ENCODE measurements around the gene FOXL2NB.

The FOXL2NB gene

DNA sequence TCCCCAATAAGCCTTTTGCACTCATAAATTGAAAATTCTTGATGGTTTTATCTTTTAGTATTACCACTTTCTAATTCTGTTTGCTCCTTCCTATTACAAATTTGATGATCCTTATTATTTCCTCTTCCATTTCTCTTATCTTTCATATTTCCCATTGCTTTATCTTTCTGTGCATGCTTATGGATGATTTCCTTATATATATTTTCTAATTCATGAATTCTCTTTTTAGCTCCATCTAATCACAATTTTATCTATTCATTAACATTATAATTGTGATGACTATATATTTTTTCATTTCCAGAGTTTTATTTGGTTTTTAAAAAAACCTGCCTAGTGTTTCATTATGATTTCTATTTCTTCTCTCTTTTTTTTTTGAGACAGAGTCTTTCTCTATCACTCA is 17.9 kb downstream of the FOXL2NB start:
- Histone ChIP-seq H3K4me3 (ENCODE audit: low read depth in 1 of 2, low read length in 2 of 2) (no peak overlapping the region), H3K9ac (ENCODE audit: low read depth, low read length) (no peak overlapping the region), H2AFZ (ENCODE audit: low read depth, low read length) (no peak overlapping the region), H3K27ac (ENCODE audit: low read length) (no peak overlapping the region), H3K79me2 (ENCODE audit: insufficient read depth, low read length) (no peaks in the 10 kb centered on the region), H3K4me2 (ENCODE audit: insufficient read depth, low read length) (no peak overlapping the region), H3K4me1 (ENCODE audit: insufficient read depth, low read length) (no peaks in the 10 kb centered on the region), H3K27me3 (ENCODE audit: insufficient read depth, low read length, poor library complexity) (no peaks in the 10 kb centered on the region), H3K36me3 (ENCODE audit: insufficient read depth, low read length) (no peaks in the 10 kb centered on the region), H3K9me3 (ENCODE audit: insufficient read depth, low read length, severe bottlenecking) (peaks cover 10% of the 10 kb centered on the region), H4K20me1 (ENCODE audit: insufficient read depth, low read length) (no peaks in the 10 kb centered on the region)
- ATAC-seq (ENCODE audit: insufficient read depth, low read depth), result no peak
- no peak for DNase-seq
- TF ChIP-seq, protein P1, sequence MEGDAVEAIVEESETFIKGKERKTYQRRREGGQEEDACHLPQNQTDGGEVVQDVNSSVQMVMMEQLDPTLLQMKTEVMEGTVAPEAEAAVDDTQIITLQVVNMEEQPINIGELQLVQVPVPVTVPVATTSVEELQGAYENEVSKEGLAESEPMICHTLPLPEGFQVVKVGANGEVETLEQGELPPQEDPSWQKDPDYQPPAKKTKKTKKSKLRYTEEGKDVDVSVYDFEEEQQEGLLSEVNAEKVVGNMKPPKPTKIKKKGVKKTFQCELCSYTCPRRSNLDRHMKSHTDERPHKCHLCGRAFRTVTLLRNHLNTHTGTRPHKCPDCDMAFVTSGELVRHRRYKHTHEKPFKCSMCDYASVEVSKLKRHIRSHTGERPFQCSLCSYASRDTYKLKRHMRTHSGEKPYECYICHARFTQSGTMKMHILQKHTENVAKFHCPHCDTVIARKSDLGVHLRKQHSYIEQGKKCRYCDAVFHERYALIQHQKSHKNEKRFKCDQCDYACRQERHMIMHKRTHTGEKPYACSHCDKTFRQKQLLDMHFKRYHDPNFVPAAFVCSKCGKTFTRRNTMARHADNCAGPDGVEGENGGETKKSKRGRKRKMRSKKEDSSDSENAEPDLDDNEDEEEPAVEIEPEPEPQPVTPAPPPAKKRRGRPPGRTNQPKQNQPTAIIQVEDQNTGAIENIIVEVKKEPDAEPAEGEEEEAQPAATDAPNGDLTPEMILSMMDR (IDR thresholded peaks at IDR 0.05; ENCODE audit: borderline replicate concordance, extremely low read depth, low read length, poor library complexity, severe bottlenecking), result no peak
- TF ChIP-seq EZH2 (IDR thresholded peaks at IDR 0.05; ENCODE audit: borderline replicate concordance, low read depth, low read length, severe bottlenecking), result no peak

DNA sequence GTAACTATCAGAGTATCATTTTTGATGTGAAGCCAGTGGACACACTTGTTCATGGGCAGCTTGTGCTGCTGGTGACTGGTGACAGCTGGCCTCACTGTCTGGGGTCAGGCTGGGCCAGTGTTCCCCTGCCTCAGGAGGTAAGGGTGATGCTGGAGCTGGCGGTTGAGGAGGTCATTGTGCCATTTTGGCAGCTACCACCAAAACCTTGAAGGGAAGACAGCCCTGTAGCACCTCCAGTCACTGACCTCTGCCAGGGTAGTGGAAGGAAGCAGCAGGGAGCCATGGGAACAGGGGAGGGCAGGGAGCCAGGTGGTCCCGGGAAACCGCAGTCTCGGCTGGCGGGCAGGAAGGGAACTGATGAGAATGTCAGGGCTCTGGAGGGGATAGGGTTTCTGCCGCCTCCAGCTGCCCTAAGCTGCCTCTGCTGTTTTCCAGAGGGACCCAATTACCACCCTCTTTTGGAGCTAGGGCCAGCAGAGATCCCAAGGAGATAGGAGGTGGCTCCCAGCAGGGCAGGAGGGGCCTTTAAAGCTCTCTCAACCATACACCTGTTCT is 24.8 kb downstream of the FOXL2NB start:
- Histone ChIP-seq H4K20me1 (ENCODE audit: insufficient read depth, low read length) (no peaks in the 10 kb centered on the region), H2AFZ (ENCODE audit: low read depth, low read length) (no peak overlapping the region), H3K36me3 (ENCODE audit: insufficient read depth, low read length) (no peaks in the 10 kb centered on the region), H3K4me3 (ENCODE audit: low read depth in 1 of 2, low read length in 2 of 2) (no peak overlapping the region), H3K27me3 (ENCODE audit: insufficient read depth, low read length, poor library complexity) (no peaks in the 10 kb centered on the region), H3K4me1 (ENCODE audit: insufficient read depth, low read length) (no peaks in the 10 kb centered on the region), H3K9ac (ENCODE audit: low read depth, low read length) (no peak overlapping the region), H3K9me3 (ENCODE audit: insufficient read depth, low read length, severe bottlenecking) (no peaks in the 10 kb centered on the region), H3K27ac (ENCODE audit: low read length) (no peak overlapping the region), H3K79me2 (ENCODE audit: insufficient read depth, low read length) (no peaks in the 10 kb centered on the region), H3K4me2 (ENCODE audit: insufficient read depth, low read length) (no peak overlapping the region)
- ATAC-seq (ENCODE audit: insufficient read depth, low read depth) (no peak), DNase-seq (no peak)
- TF ChIP-seq EZH2 (IDR thresholded peaks at IDR 0.05; ENCODE audit: borderline replicate concordance, low read depth, low read length, severe bottlenecking), result no peak
- TF ChIP-seq, protein P1 (IDR thresholded peaks at IDR 0.05; ENCODE audit: borderline replicate concordance, extremely low read depth, low read length, poor library complexity, severe bottlenecking), result no peak

DNA sequence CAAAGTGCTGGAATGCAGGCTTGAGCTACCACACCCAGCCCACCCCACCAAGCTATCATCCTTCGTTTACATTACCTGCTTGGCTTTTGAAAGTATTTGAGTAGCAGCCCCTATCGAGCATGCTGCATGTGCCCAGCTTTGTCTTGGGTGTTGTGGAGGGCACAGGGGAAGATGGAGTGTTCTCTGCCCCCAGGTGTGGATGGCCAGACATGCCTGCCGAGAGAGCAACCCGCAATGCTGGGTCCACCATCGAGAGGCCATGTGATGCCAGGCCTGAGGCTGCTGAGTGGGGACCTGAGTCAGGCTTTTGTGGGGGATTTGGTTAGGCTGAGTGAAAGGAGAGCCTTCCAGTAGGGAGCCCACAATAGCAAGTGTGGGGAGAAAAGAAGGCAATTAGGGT is 25.9 kb downstream of the FOXL2NB start:
- H3K36me3 ChIP-seq (ENCODE audit: insufficient read depth, low read length), result no peaks in the 10 kb centered on the region
- ATAC-seq (ENCODE audit: insufficient read depth, low read depth), result no peak
- no peaks in the 10 kb centered on the region for H3K79me2 ChIP-seq (ENCODE audit: insufficient read depth, low read length)
- H4K20me1 ChIP-seq (ENCODE audit: insufficient read depth, low read length), result no peaks in the 10 kb centered on the region
- H3K4me3 ChIP-seq (ENCODE audit: low read depth in 1 of 2, low read length in 2 of 2), result no peak overlapping the region
- DNase-seq, result no peak
- H3K4me2 ChIP-seq (ENCODE audit: insufficient read depth, low read length), result no peak overlapping the region
- no peak overlapping the region for H2AFZ ChIP-seq (ENCODE audit: low read depth, low read length)
- no peak overlapping the region for H3K27ac ChIP-seq (ENCODE audit: low read length)
- no peak for TF ChIP-seq EZH2 (IDR thresholded peaks at IDR 0.05; ENCODE audit: borderline replicate concordance, low read depth, low read length, severe bottlenecking)
- TF ChIP-seq, protein P1 (IDR thresholded peaks at IDR 0.05; ENCODE audit: borderline replicate concordance, extremely low read depth, low read length, poor library complexity, severe bottlenecking), result no peak
- no peaks in the 10 kb centered on the region for H3K4me1 ChIP-seq (ENCODE audit: insufficient read depth, low read length)
- H3K9ac ChIP-seq (ENCODE audit: low read depth, low read length), result no peak overlapping the region
- no peaks in the 10 kb centered on the region for H3K9me3 ChIP-seq (ENCODE audit: insufficient read depth, low read length, severe bottlenecking)
- H3K27me3 ChIP-seq (ENCODE audit: insufficient read depth, low read length, poor library complexity), result no peaks in the 10 kb centered on the region

DNA sequence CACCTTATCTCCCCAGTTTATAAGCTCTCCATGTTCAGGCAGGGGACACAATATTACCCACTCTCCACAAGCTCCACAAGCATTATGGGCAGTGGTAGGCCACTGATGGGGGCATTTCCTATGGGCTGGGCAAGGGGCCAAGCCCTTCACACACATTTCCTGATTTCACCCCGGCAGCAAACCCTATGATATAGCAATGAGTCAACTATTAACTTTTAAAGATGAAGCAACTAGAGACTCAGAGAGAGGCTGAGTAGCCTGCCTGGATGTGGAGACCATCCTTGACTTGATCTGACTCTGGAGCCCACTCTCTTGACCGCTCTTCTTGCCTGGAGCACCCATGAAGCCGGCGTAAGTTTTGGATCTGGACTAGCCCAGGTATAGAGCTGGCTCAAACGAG is 27.4 kb downstream of the FOXL2NB start:
- Histone ChIP-seq H4K20me1 (ENCODE audit: insufficient read depth, low read length) (no peaks in the 10 kb centered on the region), H3K36me3 (ENCODE audit: insufficient read depth, low read length) (no peaks in the 10 kb centered on the region), H3K27me3 (ENCODE audit: insufficient read depth, low read length, poor library complexity) (no peaks in the 10 kb centered on the region), H3K27ac (ENCODE audit: low read length) (no peak overlapping the region), H3K79me2 (ENCODE audit: insufficient read depth, low read length) (no peaks in the 10 kb centered on the region), H3K4me2 (ENCODE audit: insufficient read depth, low read length) (no peak overlapping the region), H3K9me3 (ENCODE audit: insufficient read depth, low read length, severe bottlenecking) (no peaks in the 10 kb centered on the region), H3K9ac (ENCODE audit: low read depth, low read length) (no peak overlapping the region), H2AFZ (ENCODE audit: low read depth, low read length) (no peak overlapping the region), H3K4me3 (ENCODE audit: low read depth in 1 of 2, low read length in 2 of 2) (no peak overlapping the region), H3K4me1 (ENCODE audit: insufficient read depth, low read length) (no peaks in the 10 kb centered on the region)
- no peak for DNase-seq
- ATAC-seq (ENCODE audit: insufficient read depth, low read depth), result no peak
- no peak for TF ChIP-seq EZH2 (IDR thresholded peaks at IDR 0.05; ENCODE audit: borderline replicate concordance, low read depth, low read length, severe bottlenecking)
- TF ChIP-seq, protein P1 (IDR thresholded peaks at IDR 0.05; ENCODE audit: borderline replicate concordance, extremely low read depth, low read length, poor library complexity, severe bottlenecking), result no peak
